ENCODE results near the gene WASF2. TPM values are rescaled to one million over a fixed set of nuclear protein-coding genes. Genes with fewer than 3 reads are reported as not detected.

WASF2 gene
- total and polyA plus RNA-seq, 2 of the 13 experiments (the other 11 are each of a cell fraction or from before 2014, with no cell fraction given), result 10.4 to 27.7 TPM

DNA sequence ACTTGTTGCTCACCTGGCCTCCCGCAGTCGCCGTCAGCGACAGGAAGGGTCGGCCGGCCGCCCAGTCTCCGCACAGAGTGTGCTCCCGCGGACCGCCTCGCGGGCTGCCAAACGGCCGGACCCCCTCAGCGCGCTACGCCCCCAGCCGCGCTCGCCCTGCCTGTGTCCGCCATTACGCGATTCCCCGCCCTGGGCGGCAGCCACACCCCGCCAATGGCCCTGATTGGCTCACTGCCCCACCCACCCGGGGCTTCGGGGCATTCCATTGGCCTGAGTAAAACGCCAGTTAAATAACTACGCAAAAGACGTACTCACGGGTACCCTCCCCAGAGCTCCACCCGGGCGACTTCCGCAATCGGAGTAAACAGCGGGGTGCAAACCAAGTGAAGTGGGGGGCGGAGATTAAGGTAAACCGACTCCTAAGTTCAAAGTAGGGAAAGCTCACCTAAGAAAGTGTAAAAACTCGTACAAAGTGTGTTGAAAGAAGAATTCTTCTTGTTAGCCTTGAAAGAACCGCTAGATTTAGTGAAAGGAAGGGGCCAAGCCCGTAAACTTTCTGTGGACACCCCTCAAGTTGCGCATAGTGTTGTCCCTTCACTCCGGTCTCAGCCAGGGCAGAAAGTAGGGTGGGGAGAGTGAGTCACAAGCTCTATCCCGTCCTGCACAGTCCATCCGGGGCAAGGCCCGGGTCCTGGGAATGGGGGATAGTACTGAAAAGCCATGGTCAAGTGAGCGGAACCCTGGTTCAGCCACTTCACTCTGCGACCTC is at the start of gene WASF2 (continued):
- TF ChIP-seq ATF1 (CRISPR knock-in tag; IDR thresholded peaks at IDR 0.05) (peak; percentile 82), NFE2 (CRISPR knock-in tag; IDR thresholded peaks at IDR 0.05) (no peak), PITX1 (CRISPR knock-in tag; IDR thresholded peaks at IDR 0.05) (peak; percentile 71; the same call in 1 of the 2 replicates), SPEN (CRISPR knock-in tag; IDR thresholded peaks at IDR 0.05; ENCODE audit: low read depth) (peak; percentile 84), DRAP1 (CRISPR knock-in tag; IDR thresholded peaks at IDR 0.05) (peak; percentile 88), FOXP1 (IDR thresholded peaks at IDR 0.05) (peak; percentile 87), FOXP1 (CRISPR knock-in tag; IDR thresholded peaks at IDR 0.05) (peak; percentile 75), ZNF776 (CRISPR knock-in tag; IDR thresholded peaks at IDR 0.05) (no peak), DMTF1 (CRISPR knock-in tag; IDR thresholded peaks at IDR 0.05) (no peak), TMF1 (CRISPR knock-in tag; IDR thresholded peaks at IDR 0.05; ENCODE audit: low read depth) (no peak), MED13 (CRISPR knock-in tag; IDR thresholded peaks at IDR 0.05) (no peak; the same call in 1 of the 2 replicates), GTF3A (CRISPR knock-in tag; conservative IDR thresholded peaks at IDR 0.05) (0 out of 2 replicates have a peak, but pooled peaks have one; percentile 15), RBM22 (optimal IDR thresholded peaks at IDR 0.05; ENCODE audit: low read length) (no peak), ZNF7 (CRISPR knock-in tag; IDR thresholded peaks at IDR 0.05) (no peak), ADNP (CRISPR knock-in tag; IDR thresholded peaks at IDR 0.05) (no peak), ZNF430 (CRISPR knock-in tag; IDR thresholded peaks at IDR 0.05) (peak; percentile 78; the same call in 1 of the 2 replicates), HOXD1 (CRISPR knock-in tag; IDR thresholded peaks at IDR 0.05) (0 out of 2 replicates have a peak, but pooled peaks have one; percentile 35), SP4 (CRISPR knock-in tag; IDR thresholded peaks at IDR 0.05) (peak; percentile 98), IRX3 (CRISPR knock-in tag; IDR thresholded peaks at IDR 0.05; ENCODE audit: borderline replicate concordance, low read depth) (0 out of 2 replicates have a peak, but pooled peaks have one; percentile 67), MAF1 (CRISPR knock-in tag; IDR thresholded peaks at IDR 0.05; ENCODE audit: borderline replicate concordance) (0 out of 2 replicates have a peak, but pooled peaks have one; percentile 82), HDAC6 (IDR thresholded peaks at IDR 0.05; ENCODE audit: low read depth, low read length) (no peak), SETDB1 (CRISPR knock-in tag; IDR thresholded peaks at IDR 0.05; ENCODE audit: borderline replicate concordance) (no peak), FLYWCH1 (CRISPR knock-in tag; IDR thresholded peaks at IDR 0.05) (no peak), ZNF720 (CRISPR knock-in tag; IDR thresholded peaks at IDR 0.05) (no peak), MIXL1 (CRISPR knock-in tag; IDR thresholded peaks at IDR 0.05) (peak; percentile 74)
- TF ChIP-seq, protein P1, sequence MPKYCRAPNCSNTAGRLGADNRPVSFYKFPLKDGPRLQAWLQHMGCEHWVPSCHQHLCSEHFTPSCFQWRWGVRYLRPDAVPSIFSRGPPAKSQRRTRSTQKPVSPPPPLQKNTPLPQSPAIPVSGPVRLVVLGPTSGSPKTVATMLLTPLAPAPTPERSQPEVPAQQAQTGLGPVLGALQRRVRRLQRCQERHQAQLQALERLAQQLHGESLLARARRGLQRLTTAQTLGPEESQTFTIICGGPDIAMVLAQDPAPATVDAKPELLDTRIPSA (CRISPR knock-in tag; IDR thresholded peaks at IDR 0.05; ENCODE audit: borderline replicate concordance), result no peak
- TF ChIP-seq, protein P2, sequence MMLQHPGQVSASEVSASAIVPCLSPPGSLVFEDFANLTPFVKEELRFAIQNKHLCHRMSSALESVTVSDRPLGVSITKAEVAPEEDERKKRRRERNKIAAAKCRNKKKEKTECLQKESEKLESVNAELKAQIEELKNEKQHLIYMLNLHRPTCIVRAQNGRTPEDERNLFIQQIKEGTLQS (CRISPR knock-in tag; IDR thresholded peaks at IDR 0.05), result peak; percentile 67
